ENCODE measurements around the gene ABCA1.

- no peak for TF ChIP-seq CTCF (IDR thresholded peaks at IDR 0.05; ENCODE audit: low read depth, low read length)
- no peak for TF ChIP-seq EZH2phosphoT487 (IDR thresholded peaks at IDR 0.05; ENCODE audit: low read depth)
Measured at GRCh38 chr9:104944871-104945270, 16.9 kb upstream of the ABCA1 start.

All from OCI-LY3 (cell line).